GM19043 (cell line): ENCODE results near the gene ADH1C.
"Not testable (repeated sequence)": the region's sequence is repeated elsewhere in the genome, so short reads cannot be mapped to it uniquely, and the experiment has no call there.

Experiments used
- ATAC-seq: cut with Tn5 transposase; IDR thresholded peaks from one replicate; pipeline ENCODE4 v1.9.1; 2021; ENCODE audit warnings: low read depth; ENCODE audit not compliant: unreplicated experiment

Gene ADH1C

DNA sequence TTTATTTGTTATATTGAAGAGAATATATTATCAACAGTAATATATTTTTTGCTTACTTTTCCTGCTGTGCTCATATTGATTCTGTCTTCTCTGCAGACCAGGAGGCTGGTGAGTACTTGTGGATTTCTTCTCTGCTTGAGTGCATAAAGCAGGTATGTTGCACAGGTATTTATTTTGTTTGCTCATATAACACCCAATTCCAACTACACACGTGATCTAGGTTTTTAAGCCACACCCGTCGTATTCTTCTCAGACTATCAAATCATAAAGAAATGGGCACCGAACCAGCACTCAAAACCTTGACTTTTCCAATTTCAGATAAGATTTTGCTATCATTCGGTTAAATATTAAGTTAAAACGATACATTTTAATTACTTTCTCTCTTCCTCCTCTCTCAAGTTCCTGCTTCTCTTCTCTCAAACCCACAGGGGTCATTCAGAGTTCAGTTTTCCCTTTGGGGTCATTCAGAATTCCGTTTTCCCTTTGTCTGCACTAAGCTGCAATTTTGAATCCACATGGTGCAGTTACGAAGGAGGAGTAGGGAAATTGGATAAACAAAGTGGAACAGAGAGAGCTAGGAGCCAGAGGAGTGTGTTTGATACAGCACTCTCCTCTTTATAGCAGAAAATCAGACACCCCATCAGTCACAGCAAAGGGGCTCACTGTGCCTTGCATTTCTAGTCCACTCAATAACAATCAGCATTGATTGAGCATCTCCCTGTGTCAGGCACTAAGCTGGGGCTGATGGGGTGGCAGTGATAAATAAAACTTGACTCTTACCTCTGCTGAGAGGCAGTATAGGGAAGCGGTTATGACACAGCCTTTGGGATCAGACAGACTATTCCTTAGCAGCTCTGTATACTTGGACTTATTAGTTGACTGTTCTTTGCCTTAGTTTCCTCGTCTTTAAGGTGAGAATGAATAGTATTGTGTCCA is at the start of gene ADH1C:
ADH1C (minus strand) TSS at position 145 of the 936 bp plus-strand sequence; CDS start at position 74, 71 bp downstream.
- ATAC-seq: no peak

DNA sequence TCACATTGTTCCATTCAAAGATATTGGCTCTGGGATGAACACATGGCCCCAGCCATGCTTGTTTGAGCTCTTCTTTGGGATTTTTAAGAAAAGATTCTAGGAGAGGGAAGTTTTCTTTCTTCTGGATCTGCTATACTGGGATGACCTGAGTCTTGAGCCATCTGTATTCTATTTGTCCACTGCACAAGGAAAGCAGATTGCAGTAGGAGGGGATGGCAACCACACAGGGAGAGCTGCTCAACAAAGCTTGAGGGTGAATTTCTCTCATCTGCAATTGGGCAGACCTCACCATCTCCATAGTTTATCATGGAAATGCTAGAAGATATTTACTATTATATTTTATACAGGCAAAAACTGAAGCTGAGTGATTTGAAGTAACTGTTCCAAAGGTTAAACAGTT is 48.3 kb upstream of the ADH1C start:
- no peak for ATAC-seq

DNA sequence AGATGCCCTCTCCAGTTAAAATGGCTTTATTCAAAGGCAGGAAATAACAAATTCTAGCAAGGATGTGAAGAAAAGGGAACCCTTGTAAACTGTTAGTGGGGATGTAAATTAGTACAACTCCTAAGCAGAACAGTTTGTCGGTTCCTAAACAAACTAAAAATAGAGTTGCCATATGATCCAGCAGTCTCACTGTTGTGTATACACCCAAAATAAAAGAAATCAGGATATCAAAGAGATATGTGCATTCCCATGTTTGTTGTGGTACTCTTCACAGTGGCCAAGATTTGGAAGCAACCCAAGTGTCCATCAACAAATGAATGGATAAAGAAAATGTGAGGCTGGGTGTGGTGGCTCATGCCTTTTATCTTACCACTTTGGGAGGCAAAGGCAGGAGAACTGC is 46.5 kb upstream of the ADH1C start:
- no peak for ATAC-seq

DNA sequence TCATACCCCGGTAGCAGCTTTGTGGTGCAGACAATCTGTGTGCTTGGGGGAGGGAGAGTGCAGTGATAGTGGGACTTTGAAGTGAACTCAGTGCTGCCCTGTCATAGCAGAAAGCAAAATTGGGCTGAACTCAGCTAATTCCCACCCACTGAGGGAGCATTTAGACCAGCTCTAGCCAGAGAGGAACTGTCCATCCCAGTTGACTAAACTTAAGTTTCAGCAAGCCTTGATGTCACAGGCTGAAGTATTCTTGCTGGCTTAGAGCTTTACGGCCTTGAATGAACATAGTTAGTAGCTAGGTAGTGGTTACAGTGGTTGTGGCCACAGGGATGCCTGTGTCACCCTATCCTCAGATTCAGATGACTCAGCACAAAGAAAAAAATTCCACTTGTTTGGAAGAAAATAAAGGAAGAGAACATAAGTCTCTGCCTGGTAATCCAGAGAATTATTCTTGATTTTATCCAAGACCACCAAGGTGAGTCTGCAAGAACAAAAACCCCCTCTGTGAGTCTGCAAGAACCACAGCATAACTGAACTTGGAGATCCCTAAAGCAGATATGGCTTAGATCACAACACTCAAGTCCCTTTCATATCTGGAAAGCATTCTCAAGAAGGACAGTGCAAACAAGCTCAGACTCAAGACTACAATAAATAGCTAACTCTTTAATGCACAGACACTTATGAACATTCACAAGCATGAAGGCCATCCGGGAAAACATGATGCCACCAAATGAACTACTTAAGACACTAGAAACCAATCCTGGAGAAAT is 43.2 kb upstream of the ADH1C start:
- no peak for ATAC-seq

DNA sequence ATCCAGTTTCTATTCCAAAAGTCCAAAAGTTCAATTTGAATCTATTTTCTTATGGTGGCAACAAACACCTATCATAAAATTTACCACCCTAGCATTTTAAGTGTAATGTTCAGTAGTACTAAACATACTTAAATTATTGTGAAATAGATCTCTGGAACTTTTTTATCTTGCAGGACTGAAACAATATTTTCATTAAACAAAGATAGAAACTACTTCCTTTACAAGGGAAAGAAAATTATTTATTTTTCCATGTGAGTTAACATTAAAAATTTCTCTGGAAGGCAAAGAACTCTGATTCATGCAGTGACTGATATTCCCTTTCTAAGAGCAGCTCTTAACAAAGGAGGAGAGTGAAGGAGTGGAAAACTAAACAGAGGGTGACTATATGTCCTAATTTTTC is 42.4 kb upstream of the ADH1C start:
- ATAC-seq: no peak

DNA sequence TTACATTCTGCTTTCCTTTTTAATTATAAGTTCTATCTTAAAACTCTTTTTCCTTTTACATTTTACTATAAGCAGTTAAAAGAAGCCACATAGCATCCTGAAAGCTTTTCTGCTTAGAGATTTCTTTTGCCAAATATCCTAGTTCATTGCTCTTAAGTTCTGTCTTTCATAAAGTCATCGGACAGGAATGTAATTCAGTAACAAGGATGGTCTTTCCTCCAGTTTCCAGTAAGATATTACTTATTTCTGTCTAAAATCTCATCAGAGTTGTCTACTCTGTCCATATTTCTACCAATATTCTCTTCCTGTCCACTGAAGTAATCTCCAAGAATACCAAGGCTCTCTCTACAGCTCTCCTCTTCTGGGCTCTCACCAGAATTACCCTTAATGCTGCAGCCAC is 37.5 kb upstream of the ADH1C start:
- no peak for ATAC-seq

DNA sequence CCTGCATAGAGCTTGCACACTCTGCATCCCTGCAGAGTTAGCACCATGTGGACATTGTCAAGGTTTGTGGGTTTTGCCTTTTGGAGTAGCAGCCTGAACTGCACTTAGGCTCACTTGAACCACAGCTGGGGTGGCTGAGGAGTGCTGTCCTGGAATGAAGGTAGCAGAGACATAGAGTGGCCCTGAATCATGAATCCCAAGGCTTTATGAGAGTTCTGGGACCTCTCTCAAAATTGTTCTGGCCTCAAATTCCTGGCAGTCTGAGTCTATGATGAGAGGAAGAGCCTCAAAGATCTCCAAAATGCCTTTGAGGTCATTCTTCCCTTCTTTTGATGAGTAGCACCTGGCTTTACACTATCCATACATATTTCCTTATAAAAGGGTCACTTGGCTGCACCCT is 37.1 kb upstream of the ADH1C start:
- ATAC-seq: no peak

DNA sequence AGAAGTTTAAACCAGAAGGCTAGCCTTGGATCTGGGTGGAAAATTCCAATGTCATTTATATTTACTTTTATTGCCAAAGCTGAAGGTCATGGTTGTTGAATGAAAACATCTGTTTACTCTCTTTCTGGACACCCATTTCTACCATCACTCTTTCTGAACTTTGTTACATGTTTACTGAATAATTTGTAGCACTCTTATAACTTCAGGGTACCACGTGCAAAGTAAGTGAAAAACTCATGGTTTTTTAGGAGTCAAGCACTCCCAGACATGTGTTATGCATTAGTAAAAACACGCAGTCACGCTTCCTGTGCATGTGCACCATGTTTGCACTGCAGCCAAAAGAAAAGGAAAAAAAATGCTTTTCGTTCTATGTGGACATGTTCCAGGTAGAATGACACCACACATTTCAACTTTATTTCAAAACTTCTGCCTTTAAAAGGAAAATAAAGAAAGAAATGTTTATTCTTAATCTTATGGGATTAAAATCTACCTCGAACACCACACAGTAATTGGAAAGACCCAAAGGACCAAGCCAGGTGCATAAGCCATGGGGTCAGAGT is 31.4 kb upstream of the ADH1C start:
- no peak for ATAC-seq

DNA sequence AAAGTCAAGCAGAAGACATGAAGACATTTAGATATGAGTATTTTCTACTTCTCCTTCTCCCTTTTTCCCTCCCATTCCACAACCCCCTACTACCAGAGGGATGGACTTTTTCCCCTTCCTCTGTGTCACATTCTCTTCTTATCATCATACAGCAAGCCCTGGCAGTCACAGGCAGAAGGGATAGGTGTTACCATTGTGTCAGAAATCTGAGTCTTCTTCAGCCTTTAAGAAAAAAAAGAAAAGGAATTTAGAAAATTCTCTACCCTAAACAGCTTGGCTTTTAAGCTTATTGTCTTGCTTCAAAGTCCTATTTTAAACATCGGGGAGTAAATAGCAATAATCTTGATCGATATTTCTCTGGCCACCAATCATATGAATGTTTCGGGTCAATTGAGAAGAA is 30.9 kb upstream of the ADH1C start:
- no peak for ATAC-seq

DNA sequence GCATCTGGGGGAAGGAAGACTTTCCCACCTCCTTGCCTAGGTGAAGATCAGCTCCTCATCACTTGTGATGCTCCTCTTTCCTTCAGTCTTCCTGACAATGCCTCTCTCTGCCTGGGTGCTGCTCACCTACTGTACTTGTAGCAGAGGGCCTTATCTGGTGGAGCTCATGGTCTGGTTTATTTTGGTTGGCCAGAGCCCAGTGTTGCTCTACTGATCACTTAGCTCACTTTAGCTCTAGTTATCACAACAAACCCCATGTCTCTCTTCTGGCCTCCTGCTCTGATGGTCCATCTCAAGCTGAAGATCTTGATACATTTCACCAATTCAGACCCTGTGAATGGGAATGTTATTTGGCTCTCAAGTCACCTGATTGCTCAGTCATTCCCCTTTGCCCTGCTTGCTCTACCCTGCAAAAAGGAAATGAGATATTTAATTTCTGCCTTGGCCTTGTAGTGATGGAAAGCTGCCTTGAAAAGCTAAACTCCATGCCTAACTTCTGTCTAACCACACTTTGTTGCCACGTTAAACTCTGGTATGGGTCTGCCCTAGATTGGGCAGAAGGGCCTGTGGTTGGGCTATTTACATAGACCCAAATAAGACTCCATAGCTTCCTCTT is 30.3 kb upstream of the ADH1C start:
- ATAC-seq: no peak

DNA sequence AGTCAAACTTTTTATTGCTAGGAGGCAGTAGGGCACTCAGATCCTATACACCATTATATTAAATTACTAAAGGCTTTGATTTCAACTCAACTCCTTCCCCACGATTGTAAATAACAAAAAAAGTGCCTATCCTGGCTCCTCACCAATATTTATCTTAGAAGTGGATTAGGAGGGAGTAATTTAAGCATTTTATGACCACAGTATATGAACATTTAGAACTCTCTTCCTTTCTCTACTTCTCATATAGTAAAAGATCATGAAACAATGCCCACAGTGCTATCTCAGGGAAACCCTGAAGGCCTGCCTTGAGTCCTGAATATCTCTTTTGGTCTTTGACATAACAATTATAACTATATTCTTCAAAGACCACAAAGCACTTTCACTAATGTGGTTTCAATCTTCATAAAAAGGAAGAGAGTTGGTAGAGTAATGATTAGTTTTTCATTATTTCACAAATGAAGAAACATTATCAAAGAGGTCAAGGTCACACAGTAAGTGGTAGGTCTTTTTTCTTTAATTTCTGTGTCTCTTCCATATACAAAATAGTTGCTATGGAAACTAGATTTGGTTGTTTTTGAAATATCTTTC is 29.1 kb upstream of the ADH1C start:
- ATAC-seq: no peak

DNA sequence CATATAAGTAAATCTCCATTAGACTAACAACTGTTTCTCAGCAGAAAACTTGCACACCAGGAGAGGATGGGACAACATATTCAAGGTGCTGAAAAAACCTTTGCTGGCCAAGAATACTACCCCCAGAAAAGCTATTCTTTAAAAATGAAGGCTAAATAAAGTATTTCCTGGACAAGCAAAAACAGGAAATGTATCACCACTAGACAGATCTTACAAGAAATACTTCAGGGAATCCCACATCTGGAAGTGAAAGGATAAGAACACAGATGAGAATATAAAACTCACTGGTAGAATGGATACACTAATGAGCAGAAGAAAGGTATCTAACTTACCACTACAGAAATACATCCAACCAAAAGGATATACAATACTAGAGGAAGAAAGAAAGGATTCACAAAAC is 27.0 kb upstream of the ADH1C start:
- ATAC-seq: no peak

DNA sequence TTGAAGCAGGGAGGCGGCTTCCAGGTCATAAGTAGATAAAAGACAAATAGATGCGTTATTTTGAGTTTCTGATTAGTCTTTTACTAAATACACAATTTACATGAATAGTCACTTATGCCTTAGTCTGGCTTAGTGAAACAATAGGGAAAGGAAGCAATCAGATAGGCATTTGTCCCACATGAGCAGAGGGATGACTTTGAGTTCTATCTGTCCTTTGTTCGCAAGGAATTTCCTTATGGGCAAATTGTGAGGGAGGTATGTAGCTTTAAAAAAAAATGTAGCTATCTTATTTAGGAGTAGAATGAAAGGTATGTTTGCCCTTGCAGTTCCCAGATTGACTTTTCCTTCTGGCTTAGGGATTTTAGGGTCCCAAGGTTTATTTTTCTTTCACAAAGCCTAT is 26.3 kb upstream of the ADH1C start:
- ATAC-seq: no peak

DNA sequence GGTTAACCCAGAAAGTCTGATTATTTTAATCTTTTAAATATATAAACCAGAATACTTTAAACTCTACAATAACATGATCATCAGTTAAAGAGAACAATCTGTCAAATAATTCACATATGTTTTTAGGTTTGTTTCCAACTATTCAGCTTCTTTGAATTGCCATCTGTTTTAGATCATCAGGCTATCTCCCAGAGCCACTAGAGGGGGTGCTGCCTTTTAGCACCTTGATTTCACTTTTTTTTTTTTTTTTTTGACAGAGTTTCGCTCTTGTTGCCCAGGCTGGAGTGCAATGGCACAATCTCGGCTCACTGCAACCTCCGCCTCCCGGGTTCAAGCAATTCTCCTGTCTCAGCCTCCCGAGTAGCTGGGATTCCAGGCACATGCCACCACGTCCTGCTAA is 24.8 kb upstream of the ADH1C start:
- ATAC-seq: not testable (repeated sequence)

DNA sequence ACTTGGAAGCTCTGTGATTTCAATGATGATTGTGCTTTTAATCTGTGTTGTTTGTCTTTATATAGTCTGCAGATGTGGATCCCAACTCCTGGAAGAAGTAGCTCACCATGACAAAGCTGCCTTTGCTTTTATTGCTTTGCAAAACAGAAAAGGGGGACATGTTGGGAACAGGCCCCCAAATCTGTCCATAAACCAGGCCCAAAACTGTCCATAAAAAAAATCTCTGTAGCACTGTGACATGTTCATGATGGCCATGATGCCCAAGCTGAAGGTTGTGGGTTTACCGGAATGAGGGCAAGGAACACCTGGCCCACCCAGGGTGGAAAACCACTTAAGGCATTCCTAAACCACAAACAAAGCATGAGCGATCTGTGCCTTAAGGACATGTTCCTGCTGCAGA is 19.9 kb upstream of the ADH1C start:
- ATAC-seq: not testable (repeated sequence)

DNA sequence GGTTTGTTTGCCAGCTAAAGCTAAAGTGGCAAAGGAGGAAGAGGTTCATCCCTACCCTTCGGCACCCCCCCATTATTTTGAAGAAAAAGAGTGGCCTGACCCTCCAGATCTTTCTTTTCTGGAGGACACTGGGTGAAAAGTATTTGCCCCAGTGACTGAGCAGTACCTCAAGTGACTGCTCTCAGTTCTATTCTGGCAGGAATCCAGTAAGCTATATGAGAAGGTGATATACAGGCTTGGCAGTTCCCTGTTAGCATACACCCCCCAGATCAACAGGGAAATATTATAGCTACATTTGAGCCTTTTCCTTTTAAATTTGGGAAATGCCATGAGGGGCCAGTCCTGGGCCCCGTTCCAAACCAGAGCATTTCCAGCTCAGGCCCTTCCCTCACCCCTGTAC is 15.3 kb upstream of the ADH1C start:
- ATAC-seq: not testable (repeated sequence)

DNA sequence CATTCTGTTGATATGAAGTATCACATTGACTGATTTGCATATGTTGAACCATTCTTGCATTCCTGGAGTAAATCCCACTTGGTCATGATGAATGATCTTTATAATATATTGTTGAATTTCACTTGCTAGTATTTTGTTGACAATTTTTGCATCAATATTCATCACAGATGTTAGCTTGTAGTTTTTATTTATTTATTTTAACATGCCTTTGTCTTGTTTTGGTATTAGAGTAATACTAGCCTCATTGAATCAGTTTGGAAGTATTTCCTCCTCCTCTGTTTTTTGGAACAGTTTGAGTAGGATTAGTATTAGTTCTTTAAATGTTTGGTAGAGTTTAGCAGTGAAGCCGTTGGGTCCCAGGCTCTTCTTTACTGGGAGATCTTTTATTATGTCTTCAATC is 13.9 kb upstream of the ADH1C start:
- no peak for ATAC-seq

DNA sequence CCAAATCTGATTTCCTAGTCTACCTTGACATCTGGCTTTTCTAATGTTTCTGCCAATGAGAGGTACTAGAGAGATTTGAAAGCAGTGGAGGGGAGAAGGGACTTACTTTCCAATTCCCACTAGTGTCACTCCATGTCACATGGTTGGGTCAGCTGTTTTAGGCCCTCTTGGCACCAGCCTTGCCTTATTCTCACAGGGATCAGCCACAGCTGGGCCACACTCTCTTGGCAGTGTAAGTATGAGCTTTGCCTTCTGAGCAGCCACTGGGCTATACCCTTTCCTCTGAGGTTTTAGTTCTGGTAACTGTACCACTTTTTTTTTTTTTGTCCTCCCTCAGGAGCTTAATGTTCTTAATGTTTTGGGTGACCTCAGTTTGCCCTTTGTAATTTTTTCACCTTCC is 10.2 kb upstream of the ADH1C start:
- ATAC-seq: no peak

DNA sequence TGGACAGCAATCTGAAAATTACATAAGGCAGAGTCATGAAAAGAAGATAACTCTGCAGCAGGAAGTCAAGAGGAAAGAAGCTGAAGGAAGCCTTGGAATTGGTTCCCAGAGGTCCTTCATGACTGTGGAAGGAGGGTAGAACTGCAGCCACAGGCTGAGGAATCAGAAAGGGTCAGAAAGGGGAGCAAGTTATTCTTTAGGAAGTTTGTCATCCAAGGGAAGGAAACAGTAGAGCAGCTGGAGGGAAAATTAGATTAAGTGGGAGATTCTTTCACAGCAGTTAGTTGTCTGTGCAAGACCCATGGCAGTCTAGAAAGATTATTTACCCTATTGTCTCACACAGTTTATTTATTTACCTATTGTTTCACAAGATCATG is 9.3 kb upstream of the ADH1C start:
- ATAC-seq: no peak

DNA sequence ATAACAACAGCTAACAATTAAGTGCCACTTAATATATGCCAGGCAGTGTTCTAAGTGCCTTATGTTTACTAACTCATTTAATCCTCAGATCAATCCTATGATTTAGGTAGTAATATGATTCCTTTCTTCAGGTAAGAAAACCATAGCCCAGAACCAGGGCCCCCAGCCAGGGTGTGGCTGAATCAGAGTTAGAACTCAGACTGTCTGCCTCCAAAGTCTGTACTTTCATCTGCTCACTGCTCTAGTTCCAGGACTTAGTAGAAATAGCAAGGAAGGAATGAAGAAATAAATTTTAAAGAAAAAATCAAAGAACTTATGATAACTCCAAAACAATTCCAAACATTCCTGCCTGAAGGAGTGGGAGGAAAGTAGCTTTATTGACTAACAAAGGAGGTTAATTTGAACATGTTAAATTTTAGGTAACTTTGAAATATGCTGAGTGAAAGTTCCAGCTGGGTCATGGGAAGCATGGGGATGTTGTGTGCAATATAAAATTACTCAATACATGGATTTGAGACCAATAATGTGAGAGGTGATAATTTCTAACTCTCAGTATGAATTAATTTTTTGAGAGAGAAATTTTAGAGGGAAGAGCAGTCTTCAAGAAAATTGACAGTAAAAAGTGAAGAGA is 8.8 kb upstream of the ADH1C start:
- ATAC-seq: no peak
